Lower leg skin (tissue), 4 donors: ENCODE results near the gene FNBP1L. TPM values are rescaled to one million over a fixed set of nuclear protein-coding genes. Genes with fewer than 3 reads are reported as not detected.

Experiments used
- DNase-seq, 2 donors: peaks; one replicate each; pipeline ENCODE4 v3.0.0-alpha.2; 2019; ENCODE audit warnings: low spot score in 2 of 2
- H3K4me3 ChIP-seq: fragments of 200-600 bp; sonication (generic); 2 replicates; pipeline ENCODE4 v1.5.1; 2017; ENCODE audit warnings: mild to moderate bottlenecking, low read depth; ENCODE audit not compliant: poor library complexity, severe bottlenecking
- CTCF ChIP-seq, 3 donors: fragments of 450-650 bp; IDR thresholded peaks; one replicate each; pipeline ENCODE4 v1.5.1; 2016; ENCODE audit warnings: antibody characterized with exemption in 3 of 3, mild to moderate bottlenecking in 3 of 3, moderate library complexity in 2 of 3
- POLR2A ChIP-seq, 2 donors: fragments of 450-650 bp; IDR thresholded peaks; one replicate each; pipeline ENCODE4 v1.6.1; 2016 to 2017; ENCODE audit warnings: antibody characterized with exemption in 2 of 2, mild to moderate bottlenecking in 1 of 2, moderate library complexity in 1 of 2
- WGBS, 2 donors: methylation state at CpG; one replicate each; pipeline ENCODE4 v1.1.5; 2018; 5-methylcytosine and 5-hydroxymethylcytosine counted together
- intact Hi-C: fragments of 100-400 bp; cut with DNase I; formaldehyde crosslinking; loops from one replicate; pipeline ENCODE4 v1.15.0; 2023; ENCODE audit warnings: low total_unique reads
- total RNA-seq, 4 donors: library from RNA; depleted of rRNA; stranded (reverse); fragments of >200 nt; gene quantifications; one replicate each; pipeline ENCODE4 v1.1.0, GENCODE V29; 2016

FNBP1L gene
- total RNA-seq, 4 donors from 2014 or later, result 19.4 to 30.4 (median 21.9) TPM

DNA sequence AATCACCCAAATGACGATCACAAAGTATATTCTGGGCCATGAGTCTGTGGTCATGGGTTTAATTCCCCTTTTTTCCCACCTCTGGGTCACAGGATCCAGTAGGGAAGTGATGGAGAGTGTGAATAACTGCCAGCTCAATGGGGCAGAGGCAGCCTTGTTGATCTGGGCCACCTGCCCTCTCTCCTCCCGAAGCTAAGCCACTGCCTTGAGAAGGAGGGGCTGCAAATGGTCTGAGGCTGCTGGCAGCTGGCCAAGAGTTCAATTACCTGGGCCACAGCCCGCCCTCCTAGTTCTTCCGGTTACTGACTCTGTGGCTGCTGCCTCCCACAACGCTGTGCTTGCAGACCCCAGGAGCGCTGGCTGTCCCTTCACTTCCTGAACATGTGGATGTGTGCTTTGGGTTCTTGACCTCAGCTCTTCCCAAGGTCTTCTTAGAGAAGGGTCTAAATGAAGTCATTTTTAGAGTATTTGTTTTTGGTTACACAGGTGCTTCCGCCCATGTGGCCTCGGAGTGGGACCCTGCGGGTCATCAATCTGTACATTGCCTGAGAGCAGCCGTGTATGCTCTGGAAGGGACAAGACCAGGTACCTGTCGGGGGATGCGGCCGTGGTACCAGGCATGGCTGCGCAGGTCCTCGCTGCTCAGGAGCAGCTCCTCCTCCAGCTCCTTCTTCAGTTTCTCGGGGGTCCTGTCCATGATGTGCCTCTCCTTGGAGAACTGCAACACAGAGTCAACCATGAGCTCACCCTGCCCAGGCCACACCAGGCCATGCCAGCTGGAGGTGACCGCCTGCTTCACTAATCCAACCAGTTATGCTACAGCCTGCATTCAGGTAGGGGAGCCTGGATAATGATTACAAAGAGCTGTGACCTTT lies 144.0 kb downstream of the FNBP1L start:
- DNase-seq, result peak in 1 of 2 donors; percentile 83
- TF ChIP-seq POLR2A (IDR thresholded peaks at IDR 0.05) (no peak), CTCF (IDR thresholded peaks at IDR 0.05) (no peak)
- intact Hi-C loops, result no loop called here
- WGBS, 2 donors, result 73 to 83% methylated on average over 17 of the region's 17 CpGs
- no peak overlapping the region for H3K4me3 ChIP-seq

DNA sequence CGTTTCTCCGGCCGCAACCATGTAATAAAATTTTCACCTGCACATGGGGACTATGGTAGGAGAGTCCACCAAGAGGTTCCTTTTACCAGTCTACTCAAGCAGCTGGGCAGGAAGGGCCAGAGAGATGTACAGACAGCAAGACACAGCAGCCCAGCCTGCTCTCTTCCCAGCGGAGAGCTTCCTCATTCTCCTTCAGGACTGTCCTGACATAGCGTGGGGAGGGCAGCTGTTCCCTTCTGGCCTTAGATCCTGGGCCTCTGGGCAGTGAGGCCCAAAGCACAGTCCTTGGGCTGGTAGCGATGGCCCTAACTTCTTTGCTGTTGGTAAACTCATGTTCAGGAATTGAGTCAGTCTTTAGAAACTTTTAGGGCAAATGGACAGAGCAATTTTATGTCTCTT lies 144.6 kb downstream of the FNBP1L start:
- peak in 1 of 2 donors; percentile 81 for DNase-seq
- TF ChIP-seq CTCF (IDR thresholded peaks at IDR 0.05) (no peak), POLR2A (IDR thresholded peaks at IDR 0.05) (no peak)
- WGBS, 2 donors, result 85 to 90% methylated on average over 6 of the region's 6 CpGs
- intact Hi-C loops, result no loop called here
- H3K4me3 ChIP-seq, result no peak overlapping the region

- intact Hi-C loops, result no loop called here
- 80 to 87% methylated on average over 13 of the region's 13 CpGs for WGBS, 2 donors
Measured at GRCh38 chr1:93593854-93594602, 146.1 kb downstream of the FNBP1L start.

GRCh38 chr1:93594603-93594880 lies 146.6 kb downstream of the FNBP1L start:
- no peak for TF ChIP-seq CTCF (IDR thresholded peaks at IDR 0.05)
- no peak for TF ChIP-seq POLR2A (IDR thresholded peaks at IDR 0.05)

More at GRCh38 chr1:93593854-93594602, 146.1 kb downstream of the FNBP1L start:
- no peak overlapping the region for H3K4me3 ChIP-seq
- no peak for TF ChIP-seq POLR2A (IDR thresholded peaks at IDR 0.05)
- no peak for TF ChIP-seq CTCF (IDR thresholded peaks at IDR 0.05)
- peak in 1 of 2 donors; percentile 78 for DNase-seq

GRCh38 chr1:93595266-93595665 lies 147.3 kb downstream of the FNBP1L start:
- TF ChIP-seq POLR2A (IDR thresholded peaks at IDR 0.05) (no peak), CTCF (IDR thresholded peaks at IDR 0.05) (no peak)
- DNase-seq, result peak in 1 of 2 donors; percentile 36
- no peak overlapping the region for H3K4me3 ChIP-seq
- intact Hi-C loops, result no loop called here
- 46 to 47% methylated on average over 2 of the region's 2 CpGs for WGBS, 2 donors

More at GRCh38 chr1:93594603-93594880, 146.6 kb downstream of the FNBP1L start:
- WGBS, 2 donors, result 79 to 92% methylated on average over 1 of the region's 1 CpG
- no peak for DNase-seq
- H3K4me3 ChIP-seq, result no peak overlapping the region
- intact Hi-C loops, result no loop called here
